Activated CD8-positive, alpha-beta memory T cell treated with anti-CD3 and anti-CD28 coated beads, Interleukin-2, amount 50 U/mL, for 24 hours (primary cell): Measurements from ENCODE around the gene PTPRN2.

Experiments used
- DNase-seq: peaks from one replicate; pipeline ENCODE4 v3.0.0-alpha.2; 2020; ENCODE audit errors: extremely low read depth

PTPRN2 gene

GRCh38 chr7:157867685-157868305 is 719.8 kb downstream of the PTPRN2 start:
- no peak for DNase-seq

DNA sequence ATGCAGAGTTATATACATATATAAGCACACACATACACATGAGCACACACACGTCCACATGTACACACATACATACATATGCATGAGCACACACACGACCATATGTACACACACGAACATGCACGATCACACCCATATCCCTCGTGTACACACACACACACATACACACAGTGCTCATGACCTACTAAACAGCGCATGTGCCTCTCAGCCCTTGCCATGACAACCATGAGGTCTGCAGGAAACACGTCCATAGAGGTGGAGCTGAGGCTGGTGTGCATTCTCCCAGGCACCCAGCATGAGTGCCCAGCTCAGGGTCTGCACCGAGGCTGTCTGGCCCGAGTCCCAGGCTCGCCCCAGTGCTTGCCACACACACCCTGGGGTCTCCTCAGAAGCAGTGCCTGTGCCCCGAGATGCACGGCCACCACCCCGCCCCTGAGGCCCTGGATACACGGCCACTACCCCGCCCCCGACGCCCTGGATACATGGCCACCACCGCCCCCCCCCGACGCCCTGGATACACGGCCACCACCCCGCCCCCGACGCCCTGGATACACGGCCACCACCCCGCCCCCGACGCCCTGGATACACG is 721.2 kb downstream of the PTPRN2 start:
- no peak for DNase-seq

GRCh38 chr7:157865351-157866165 is 722.1 kb downstream of the PTPRN2 start:
- DNase-seq = no peak

DNA sequence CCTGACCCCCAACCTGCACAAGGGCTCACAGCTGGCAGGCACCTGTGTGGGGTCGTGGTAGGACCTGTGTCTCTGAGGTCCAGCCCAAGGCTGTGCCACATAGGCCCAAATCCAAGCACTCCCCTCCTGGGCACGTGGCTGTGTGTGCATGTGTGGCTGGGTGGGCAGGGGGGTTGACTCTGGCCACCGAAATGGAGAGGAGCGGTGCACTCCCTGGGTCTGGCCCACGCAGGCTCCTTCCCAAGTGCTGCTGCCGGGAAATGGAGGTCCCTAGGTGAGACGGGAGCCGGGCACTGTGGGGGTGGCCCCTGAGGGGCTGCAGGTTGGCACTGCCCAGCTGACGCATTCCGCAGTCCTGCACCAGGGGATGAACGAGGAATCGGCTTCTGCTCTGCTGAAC is 722.7 kb downstream of the PTPRN2 start:
- DNase-seq = no peak

- DNase-seq = no peak
Observed at GRCh38 chr7:157863906-157864810, 723.5 kb downstream of the PTPRN2 start.

- no peak for DNase-seq
Observed at GRCh38 chr7:157863176-157863575, 724.4 kb downstream of the PTPRN2 start.

GRCh38 chr7:157862731-157863130 is 724.9 kb downstream of the PTPRN2 start:
- DNase-seq = no peak

GRCh38 chr7:157861551-157861950 is 726.1 kb downstream of the PTPRN2 start:
- no peak for DNase-seq

GRCh38 chr7:157861031-157861491 is 726.6 kb downstream of the PTPRN2 start:
- no peak for DNase-seq

DNA sequence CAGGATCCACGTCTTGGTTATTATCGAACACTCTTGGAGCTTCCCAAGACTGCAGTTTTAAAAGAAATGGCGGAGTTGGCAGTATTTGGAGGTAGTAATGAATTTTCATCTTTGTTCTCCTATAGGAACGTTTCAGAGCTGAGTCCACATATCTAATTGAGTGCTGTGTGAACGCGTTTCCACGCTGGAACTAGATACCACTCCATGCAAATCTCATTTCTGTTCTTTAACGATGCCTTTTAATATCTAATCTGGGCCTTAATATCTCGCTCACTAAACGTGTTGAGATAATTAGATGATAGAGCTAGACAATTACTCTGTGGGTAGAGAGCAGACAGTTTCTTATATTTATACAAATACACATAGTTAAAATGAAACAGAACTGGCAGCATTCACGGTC is 727.2 kb downstream of the PTPRN2 start:
- no peak for DNase-seq

DNA sequence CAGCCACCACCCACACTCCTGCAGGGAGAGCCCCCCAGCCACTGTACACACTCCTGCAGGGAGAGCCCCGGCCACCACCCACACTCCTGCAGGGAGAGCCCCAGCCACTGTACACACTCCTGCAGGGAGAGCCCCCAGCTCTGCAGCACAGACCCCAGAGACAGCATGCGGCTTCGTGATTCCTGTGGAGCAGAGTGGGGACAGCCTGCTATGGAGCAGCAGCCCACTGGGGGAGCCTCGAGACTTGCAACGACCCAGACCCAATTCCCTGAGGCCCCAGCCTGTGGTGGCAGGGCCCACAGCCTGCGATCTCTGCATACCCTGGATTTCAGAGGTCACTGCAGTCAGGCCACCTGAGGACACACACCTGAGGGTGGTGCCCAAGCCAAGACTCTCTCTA is 727.7 kb downstream of the PTPRN2 start:
- no peak for DNase-seq

DNA sequence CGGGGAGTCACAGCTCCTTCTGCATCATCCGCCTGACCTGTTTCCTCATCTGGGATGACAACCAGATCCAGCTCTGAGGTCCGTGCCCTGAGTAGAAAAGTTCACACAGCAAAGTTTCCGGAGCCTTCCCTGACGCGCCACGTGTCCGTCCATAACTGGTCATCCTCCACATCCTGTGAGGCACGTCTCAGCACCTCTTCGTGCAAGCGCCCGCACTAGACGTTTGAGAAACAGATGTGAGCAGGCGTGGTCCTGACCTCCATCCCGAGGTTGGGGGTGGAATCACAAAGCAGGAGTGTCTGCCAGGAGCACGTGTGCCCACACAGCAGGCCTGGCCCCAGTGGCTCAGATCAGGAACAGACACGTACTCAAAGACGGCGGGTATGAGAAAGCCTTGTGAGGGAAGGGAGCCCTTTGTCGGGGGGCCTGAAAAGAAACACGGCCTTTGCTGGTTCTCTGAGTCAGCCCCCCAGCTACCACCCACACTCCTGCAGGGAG is 730.0 kb downstream of the PTPRN2 start:
- no peak for DNase-seq

- no peak for DNase-seq
Observed at GRCh38 chr7:157856873-157857577, 730.6 kb downstream of the PTPRN2 start.

GRCh38 chr7:157855452-157856213 is 732.0 kb downstream of the PTPRN2 start:
- no peak for DNase-seq

- DNase-seq = no peak
Observed at GRCh38 chr7:157855016-157855415, 732.6 kb downstream of the PTPRN2 start.

GRCh38 chr7:157854066-157854891 is 733.3 kb downstream of the PTPRN2 start:
- no peak for DNase-seq

DNA sequence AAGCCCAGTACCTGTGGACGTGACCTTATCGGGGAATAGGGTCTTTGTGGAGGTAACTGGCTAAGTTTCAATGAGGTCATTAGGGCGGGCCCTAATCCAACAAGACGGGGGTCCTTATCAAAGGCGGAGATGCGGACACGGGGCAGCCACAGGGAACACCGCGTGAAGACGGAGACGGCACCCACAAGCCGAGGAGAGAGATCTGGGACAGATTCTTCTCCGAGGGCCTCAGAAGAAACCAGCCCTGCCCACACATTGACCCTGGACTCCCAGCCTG is 733.9 kb downstream of the PTPRN2 start:
- DNase-seq = no peak

DNA sequence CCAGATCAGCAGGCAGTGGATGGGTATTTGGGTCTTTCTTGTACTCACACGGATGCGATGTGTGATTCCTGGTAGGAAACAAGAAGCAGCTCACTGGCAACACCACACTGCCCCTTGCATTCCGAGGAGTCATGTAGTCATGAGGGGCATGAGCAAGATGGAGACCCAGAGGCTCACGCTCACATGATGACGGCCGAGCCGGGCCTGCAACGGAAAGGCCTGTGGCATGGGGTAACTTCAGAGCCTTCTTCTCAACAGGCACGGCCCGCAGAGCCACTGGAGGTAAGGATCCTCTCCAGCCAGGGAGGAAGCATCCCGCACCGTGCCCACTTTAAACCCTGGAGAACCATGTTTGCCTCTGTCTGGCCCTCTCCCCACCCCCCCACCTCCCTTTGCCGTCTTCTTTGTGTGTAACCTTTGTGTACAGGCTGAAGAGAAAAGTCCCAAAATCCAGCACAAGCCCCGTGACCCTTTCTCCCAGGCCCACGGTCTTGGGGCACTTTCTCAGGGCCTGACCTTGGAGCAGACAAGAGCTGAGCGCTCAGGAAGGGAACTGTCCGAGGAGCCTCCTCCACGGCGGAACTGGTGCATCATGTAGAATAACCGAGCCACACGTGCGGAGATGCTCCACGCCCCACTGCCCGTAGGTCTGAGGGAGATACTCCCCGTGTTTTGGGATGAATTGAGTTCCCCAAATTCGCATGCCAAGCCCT is 734.4 kb downstream of the PTPRN2 start:
- no peak for DNase-seq

GRCh38 chr7:157851501-157852067 is 736.0 kb downstream of the PTPRN2 start:
- DNase-seq = peak; percentile 53
